Measurements from ENCODE around the gene AAR2.

AAR2 gene

DNA sequence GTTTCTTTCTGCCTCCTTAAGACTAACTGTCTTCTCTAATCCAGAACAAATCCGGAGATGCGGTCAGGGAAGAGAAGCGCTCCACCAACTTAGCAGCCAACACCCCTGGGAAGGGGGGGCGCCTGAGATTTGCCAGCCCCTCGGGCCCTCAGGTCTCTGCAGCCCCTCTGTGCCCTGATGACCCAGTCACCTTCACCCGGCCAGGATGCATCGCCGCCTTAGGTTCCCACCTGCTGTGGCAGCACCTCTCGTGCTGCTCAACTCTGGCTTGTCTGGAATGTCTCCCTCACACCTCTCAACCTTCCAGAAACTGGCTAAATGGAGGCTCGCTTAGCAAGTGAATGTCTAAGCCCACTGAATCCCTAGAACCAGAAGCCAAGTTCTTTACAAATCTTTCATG is 28.0 kb upstream of the AAR2 start:
- TF ChIP-seq, protein P1, sequence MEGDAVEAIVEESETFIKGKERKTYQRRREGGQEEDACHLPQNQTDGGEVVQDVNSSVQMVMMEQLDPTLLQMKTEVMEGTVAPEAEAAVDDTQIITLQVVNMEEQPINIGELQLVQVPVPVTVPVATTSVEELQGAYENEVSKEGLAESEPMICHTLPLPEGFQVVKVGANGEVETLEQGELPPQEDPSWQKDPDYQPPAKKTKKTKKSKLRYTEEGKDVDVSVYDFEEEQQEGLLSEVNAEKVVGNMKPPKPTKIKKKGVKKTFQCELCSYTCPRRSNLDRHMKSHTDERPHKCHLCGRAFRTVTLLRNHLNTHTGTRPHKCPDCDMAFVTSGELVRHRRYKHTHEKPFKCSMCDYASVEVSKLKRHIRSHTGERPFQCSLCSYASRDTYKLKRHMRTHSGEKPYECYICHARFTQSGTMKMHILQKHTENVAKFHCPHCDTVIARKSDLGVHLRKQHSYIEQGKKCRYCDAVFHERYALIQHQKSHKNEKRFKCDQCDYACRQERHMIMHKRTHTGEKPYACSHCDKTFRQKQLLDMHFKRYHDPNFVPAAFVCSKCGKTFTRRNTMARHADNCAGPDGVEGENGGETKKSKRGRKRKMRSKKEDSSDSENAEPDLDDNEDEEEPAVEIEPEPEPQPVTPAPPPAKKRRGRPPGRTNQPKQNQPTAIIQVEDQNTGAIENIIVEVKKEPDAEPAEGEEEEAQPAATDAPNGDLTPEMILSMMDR (conservative IDR thresholded peaks at IDR 0.05; ENCODE audit: low read depth, low read length): no peak
- DNase-seq (ENCODE audit: low read depth): no peak
- H3K4me3 ChIP-seq (ENCODE audit: low read depth, low read length): no peak overlapping the region

DNA sequence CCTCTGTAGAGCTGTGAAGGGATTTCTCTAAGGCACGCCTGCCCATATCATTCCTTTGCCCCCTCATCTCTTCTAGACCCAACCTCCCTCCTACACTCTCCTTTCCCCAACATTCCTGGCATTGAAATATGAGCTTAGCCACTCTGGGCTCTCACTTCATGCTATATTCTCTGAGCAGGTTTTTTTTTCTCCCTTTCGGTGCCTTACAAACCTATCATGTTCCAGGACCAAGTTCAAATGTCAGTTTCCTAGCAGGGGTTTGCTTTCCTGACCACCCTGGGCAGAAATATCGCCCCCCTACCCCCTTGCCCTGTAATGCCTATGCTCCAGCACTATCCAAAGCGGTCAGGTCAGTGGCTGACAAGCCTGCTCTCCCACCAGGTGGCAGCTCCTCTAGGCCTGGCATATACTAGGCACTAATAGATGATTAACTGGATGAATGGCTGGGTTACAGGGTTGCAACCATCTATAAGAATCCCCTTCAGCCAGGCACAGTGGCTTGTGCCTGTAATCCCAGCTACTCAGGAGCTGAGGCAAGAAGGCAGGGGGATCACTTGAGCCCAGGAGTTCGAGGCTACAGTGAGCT is 25.7 kb upstream of the AAR2 start:
- TF ChIP-seq, protein P1 (conservative IDR thresholded peaks at IDR 0.05; ENCODE audit: low read depth, low read length): peak; percentile 43
- H3K4me3 ChIP-seq (ENCODE audit: low read depth, low read length): no peak overlapping the region
- peak; percentile 14 for DNase-seq (ENCODE audit: low read depth)

GRCh38 chr20:36213362-36213761 is 22.9 kb upstream of the AAR2 start:
- no peak overlapping the region for H3K4me3 ChIP-seq (ENCODE audit: low read depth, low read length)
- TF ChIP-seq, protein P1 (conservative IDR thresholded peaks at IDR 0.05; ENCODE audit: low read depth, low read length): no peak
- no peak for DNase-seq (ENCODE audit: low read depth)

- TF ChIP-seq, protein P1 (conservative IDR thresholded peaks at IDR 0.05; ENCODE audit: low read depth, low read length): peak; percentile 83
- peak; percentile 62 for DNase-seq (ENCODE audit: low read depth)
- no peak overlapping the region for H3K4me3 ChIP-seq (ENCODE audit: low read depth, low read length)
Measured at GRCh38 chr20:36214684-36215256, 21.5 kb upstream of the AAR2 start.

DNA sequence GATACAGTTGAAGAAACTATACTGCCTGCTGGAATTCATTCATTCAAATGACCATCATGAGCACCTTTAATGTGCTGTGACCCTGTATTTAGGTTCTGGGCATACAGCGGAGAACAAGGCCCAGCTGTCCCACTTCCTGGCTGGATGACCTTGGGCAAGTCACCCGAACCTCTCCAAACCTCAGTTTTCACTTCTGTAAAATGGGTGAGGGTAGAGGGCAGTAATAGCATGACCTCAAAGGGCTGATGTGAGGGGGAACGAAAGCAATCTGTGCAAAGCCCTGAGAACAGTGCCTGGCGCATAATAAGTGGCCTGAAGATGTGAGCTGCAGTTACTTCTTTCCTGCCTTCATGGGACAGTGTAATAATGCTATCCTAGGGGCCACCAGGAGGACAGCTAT is 20.5 kb upstream of the AAR2 start:
- no peak overlapping the region for H3K4me3 ChIP-seq (ENCODE audit: low read depth, low read length)
- TF ChIP-seq, protein P1 (conservative IDR thresholded peaks at IDR 0.05; ENCODE audit: low read depth, low read length): no peak
- no peak for DNase-seq (ENCODE audit: low read depth)

GRCh38 chr20:36216314-36217025 is 19.8 kb upstream of the AAR2 start:
- no peak for DNase-seq (ENCODE audit: low read depth)
- no peak overlapping the region for H3K4me3 ChIP-seq (ENCODE audit: low read depth, low read length)
- TF ChIP-seq, protein P1 (conservative IDR thresholded peaks at IDR 0.05; ENCODE audit: low read depth, low read length): no peak

Measured in choroid plexus epithelial cell (primary cell).